Measurements from ENCODE around the gene SLX9.
"Not testable (repeated sequence)": the region's sequence is repeated elsewhere in the genome, so short reads cannot be mapped to it uniquely, and the experiment has no call there.

SLX9 gene

GRCh38 chr21:44918107-44918470, 21.7 kb upstream of the SLX9 start:
- no peak for DNase-seq

GRCh38 chr21:44918581-44919033, 21.2 kb upstream of the SLX9 start:
- no peak for DNase-seq

GRCh38 chr21:44919111-44919912, 20.5 kb upstream of the SLX9 start:
- DNase-seq = no peak

- DNase-seq = no peak
Measured at GRCh38 chr21:44919913-44920693, 19.7 kb upstream of the SLX9 start.

- no peak for DNase-seq
Measured at GRCh38 chr21:44920694-44921604, 18.9 kb upstream of the SLX9 start, which contains the start of gene ITGB2. Gene ITGB2, minus strand, starts transcription at chr21:44920899. Its CDS starts 10,117 bp downstream, at chr21:44910782.

- DNase-seq = no peak
Measured at GRCh38 chr21:44921928-44922327, 17.9 kb upstream of the SLX9 start.

- no peak for DNase-seq
Measured at GRCh38 chr21:44923480-44924084, 16.2 kb upstream of the SLX9 start.

GRCh38 chr21:44924606-44925377, 15.0 kb upstream of the SLX9 start:
- no peak for DNase-seq

GRCh38 chr21:44925378-44925755, 14.5 kb upstream of the SLX9 start:
- DNase-seq = no peak

- DNase-seq = no peak
Measured at GRCh38 chr21:44926331-44927101, 13.3 kb upstream of the SLX9 start.

GRCh38 chr21:44927259-44927586, 12.6 kb upstream of the SLX9 start:
- DNase-seq = no peak

- no peak for DNase-seq
Measured at GRCh38 chr21:44927587-44928461, 12.0 kb upstream of the SLX9 start.

- not testable (repeated sequence) for DNase-seq
Measured at GRCh38 chr21:44928500-44929241, 11.2 kb upstream of the SLX9 start.

- DNase-seq = no peak
Measured at GRCh38 chr21:44929242-44929798, 10.5 kb upstream of the SLX9 start.

GRCh38 chr21:44929799-44930542, 9.9 kb upstream of the SLX9 start:
- no peak for DNase-seq

- DNase-seq = no peak
Measured at GRCh38 chr21:44930543-44930981, 9.3 kb upstream of the SLX9 start.

GRCh38 chr21:44931137-44931500, 8.7 kb upstream of the SLX9 start:
- no peak for DNase-seq
